Endothelial cell of umbilical vein (primary cell): Measurements from ENCODE around the gene PCDHA4. TPM values are rescaled to one million over a fixed set of nuclear protein-coding genes. Genes with fewer than 3 reads are reported as not detected.
A peak's percentile ranks its signal among the peaks of the same experiment; 100 is the strongest.
"Not testable (repeated sequence)": the region's sequence is repeated elsewhere in the genome, so short reads cannot be mapped to it uniquely, and the experiment has no call there.

Experiments
- BruUV-seq: library from RNA; stranded (reverse); fragments of 400-500 nt; replicated peaks from 2 replicates; lab custom pipeline; 2021; lab: Mats Ljungman, UMichigan
- CTCF ChIA-PET: fragments of 300-600, 350-600 bp; sonication (Branson Sonifier 250); formaldehyde crosslinking; loops from one replicate; lab custom pipeline; 2021; ENCODE audit warnings: antibody characterized with exemption, inconsistent platforms; lab: Charles Lee
- POLR2A ChIA-PET: fragments of 300-600, 350-600 bp; sonication (Branson Sonifier 250); formaldehyde crosslinking; loops from one replicate; lab custom pipeline; 2021; ENCODE audit warnings: antibody characterized with exemption, inconsistent platforms; lab: Charles Lee
- DNase-seq: peaks from one replicate; pipeline ENCODE4 v3.0.0-alpha.2; 2011; ENCODE audit warnings: low read depth, low spot score
- FAIRE-seq: peaks from 2 replicates; lab custom pipeline; 2011; peaks lifted over from hg19 to GRCh38; lab: Jason Lieb, UNC
- H2AFZ ChIP-seq: 2 replicates; pipeline ENCODE4 v1.6.0; 2012; ENCODE audit warnings: low read depth, low read length, control low read depth, inconsistent platforms
- H3K27ac ChIP-seq: 2 replicates; pipeline ENCODE4 v1.5.1; 2011; ENCODE audit warnings: low read depth, mild to moderate bottlenecking, control low read depth, low read length, moderate library complexity; ENCODE audit not compliant: insufficient read depth
- H3K27me3 ChIP-seq, 2 experiments: 2 replicates each; pipeline versions ENCODE4 v1.6.0 to v1.6.1; 2011; ENCODE audit warnings: low read length in 2 of 2, mixed read lengths in 1 of 2; ENCODE audit not compliant: control insufficient read depth in 2 of 2, insufficient read depth in 2 of 2
- H3K36me3 ChIP-seq, 2 experiments: 2 replicates in 1 of 2; 3 replicates in 1 of 2; pipeline ENCODE4 v1.5.1; 2011; ENCODE audit warnings: low read length in 2 of 2, mild to moderate bottlenecking in 1 of 2, moderate library complexity in 1 of 2; ENCODE audit not compliant: control insufficient read depth in 2 of 2, insufficient read depth in 2 of 2; ENCODE audit errors: extremely low read depth in 1 of 2
- H3K4me1 ChIP-seq: 3 replicates; pipeline ENCODE4 v1.5.1; 2011; ENCODE audit warnings: mild to moderate bottlenecking, low read length; ENCODE audit not compliant: control insufficient read depth, insufficient read depth; ENCODE audit errors: extremely low read depth
- H3K4me2 ChIP-seq: 2 replicates; pipeline ENCODE4 v1.6.1; 2011; ENCODE audit warnings: low read length, control low read depth, mixed read lengths; ENCODE audit not compliant: insufficient read depth
- H3K4me3 ChIP-seq, 3 experiments: fragments of 200-600 bp in 1 of 3; sonication (generic), shearing (Covaris generic) in 1 of 3; replicated peaks in 1 of 3; 2 replicates each; pipeline ENCODE4 v1.5.1; 2011 to 2016; ENCODE audit warnings: control low read depth in 3 of 3, low read length in 3 of 3, mild to moderate bottlenecking in 2 of 3, inconsistent platforms in 1 of 3, low read depth in 1 of 3, moderate library complexity in 1 of 3; ENCODE audit not compliant: insufficient read depth in 1 of 3
- H3K79me2 ChIP-seq: 2 replicates; pipeline ENCODE4 v1.6.0; 2012; ENCODE audit warnings: low read length, inconsistent platforms; ENCODE audit not compliant: control insufficient read depth, insufficient read depth
- H3K9ac ChIP-seq: replicated peaks from 2 replicates; pipeline ENCODE3; 2011; ENCODE audit warnings: low read length, control low read depth; ENCODE audit not compliant: insufficient read depth; ENCODE audit errors: extremely low read depth
- H3K9me1 ChIP-seq: replicated peaks from 3 replicates; pipeline ENCODE4 v1.6.0; 2011; ENCODE audit warnings: mild to moderate bottlenecking, low read length; ENCODE audit not compliant: control insufficient read depth, insufficient read depth; ENCODE audit errors: extremely low read depth
- H3K9me3 ChIP-seq: replicated peaks from 2 replicates; pipeline ENCODE4 v1.5.1; 2012; ENCODE audit warnings: low read length, inconsistent platforms; ENCODE audit not compliant: control insufficient read depth, insufficient read depth
- H4K20me1 ChIP-seq: replicated peaks from 2 replicates; pipeline ENCODE3; 2011; ENCODE audit warnings: mild to moderate bottlenecking, low read length; ENCODE audit not compliant: control insufficient read depth, insufficient read depth; ENCODE audit errors: extremely low read depth
- GATA2 ChIP-seq: IDR thresholded peaks from 2 replicates; pipeline ENCODE4 v1.7.0; 2011; ENCODE audit warnings: low read depth, mild to moderate bottlenecking, moderate library complexity, mixed read lengths, low read length; ENCODE audit not compliant: insufficient read length, insufficient read depth
- POLR2A ChIP-seq: IDR thresholded peaks from 2 replicates; pipeline ENCODE4 v1.6.1; 2012; ENCODE audit warnings: low read depth, mild to moderate bottlenecking, control low read depth, low read length
- POLR2AphosphoS5 ChIP-seq: IDR thresholded peaks from 2 replicates; pipeline ENCODE4 v1.6.1; 2012; ENCODE audit warnings: low read depth, mild to moderate bottlenecking, control low read depth, low read length, moderate library complexity; ENCODE audit not compliant: insufficient read depth
- dilution Hi-C: fragments of 300-500 bp; cut with MboI; formaldehyde crosslinking; loops from one replicate; pipeline ENCODE4 v1.15.0; 2019; ENCODE audit warnings: low sequenced_read_pairs; ENCODE audit not compliant: extremely low pct_ligation_motif_present
- intact Hi-C: fragments of 100-400 bp; cut with micrococcal nuclease; formaldehyde crosslinking; loops from one replicate; pipeline ENCODE4 v1.10.0; 2022
- polyA plus RNA-seq, 4 experiments: library from polyadenylated mRNA; depleted of rRNA in 3 of 4; stranded (reverse) in 3 of 4; unstranded in 1 of 4; fragments of >200 nt; gene quantifications; 2 replicates each; pipeline versions ENCODE4 v1.2.1 to v1.2.3, GENCODE V29; 2011 to 2012; ENCODE audit warnings: missing spikeins in 1 of 4
- total RNA-seq: library from RNA; stranded (reverse); gene quantifications from 2 replicates; pipeline ENCODE4 v1.2.3, GENCODE V29; 2021

PCDHA4 gene
- total and polyA plus RNA-seq, 2 donors (not counting 3 experiments of a cell fraction or from before 2014, with no cell fraction given): 0.04 to 0.26 TPM

GRCh38 chr5:140842798-140843733 lies 36.2 kb downstream of the PCDHA4 start:
- dilution Hi-C loops: no loop called here
- ChIA-PET POLR2A (no interaction called here), CTCF (no interaction called here)
- no peak overlapping the region for H3K27ac ChIP-seq
- no peaks in the 10 kb centered on the region for H3K27me3 ChIP-seq
- DNase-seq: no peak
- no peak overlapping the region for H3K9ac ChIP-seq
- no peaks in the 10 kb centered on the region for H4K20me1 ChIP-seq
- H3K9me1 ChIP-seq: no peaks in the 10 kb centered on the region
- no peaks in the 10 kb centered on the region for H3K79me2 ChIP-seq
- no peak overlapping the region for H2AFZ ChIP-seq
- BruUV-seq: no TSS peak
- no peaks in the 10 kb centered on the region for H3K9me3 ChIP-seq
- FAIRE-seq: no peak
- H3K4me2 ChIP-seq: no peak overlapping the region
- no peak for TF ChIP-seq POLR2AphosphoS5
- no peak for TF ChIP-seq POLR2A
- no peak for TF ChIP-seq GATA2
- H3K36me3 ChIP-seq: no peaks in the 10 kb centered on the region
- intact Hi-C loops: no loop called here
- H3K4me1 ChIP-seq: no peaks in the 10 kb centered on the region
- no peak overlapping the region for H3K4me3 ChIP-seq

DNA sequence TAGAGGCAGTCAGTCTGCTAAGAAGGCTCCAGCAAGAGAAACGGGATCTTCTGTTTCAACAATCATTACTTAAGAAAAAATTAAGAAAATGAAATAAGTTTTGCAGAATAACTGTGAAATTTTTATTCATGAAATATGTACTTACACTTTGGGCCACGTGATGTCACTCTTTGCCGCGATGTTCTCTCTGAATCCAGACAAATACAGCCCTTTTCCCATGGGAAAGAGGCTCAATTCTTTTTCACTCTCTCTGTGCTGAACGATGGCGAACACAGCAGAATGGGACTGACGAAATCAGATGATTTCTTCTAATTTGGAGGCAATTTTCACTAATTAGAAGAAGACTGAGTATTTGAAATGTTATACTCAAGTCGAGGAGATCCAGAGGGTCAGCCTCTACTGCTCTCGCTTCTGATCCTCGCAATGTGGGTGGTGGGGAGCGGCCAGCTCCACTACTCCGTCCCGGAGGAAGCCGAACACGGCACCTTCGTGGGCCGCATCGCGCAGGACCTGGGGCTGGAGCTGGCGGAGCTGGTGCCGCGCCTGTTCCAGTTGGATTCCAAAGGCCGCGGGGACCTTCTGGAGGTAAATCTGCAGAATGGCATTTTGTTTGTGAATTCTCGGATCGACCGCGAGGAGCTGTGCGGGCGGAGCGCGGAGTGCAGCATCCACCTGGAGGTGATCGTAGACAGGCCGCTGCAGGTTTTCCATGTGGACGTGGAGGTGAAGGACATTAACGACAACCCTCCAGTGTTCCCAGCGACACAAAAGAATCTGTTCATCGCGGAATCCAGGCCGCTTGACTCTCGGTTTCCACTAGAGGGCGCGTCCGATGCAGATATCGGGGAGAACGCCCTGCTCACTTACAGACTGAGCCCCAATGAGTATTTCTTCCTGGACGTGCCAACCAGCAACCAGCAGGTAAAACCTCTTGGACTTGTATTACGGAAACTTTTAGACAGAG lies 41.6 kb downstream of the PCDHA4 start, which contains the start of gene PCDHA9:
Gene PCDHA9 (plus strand): TSS at position 244 of the 964 bp plus-strand sequence. CDS start 114 bp downstream, at position 358.
- BruUV-seq, H3K4me1 ChIP-seq, DNase-seq, CTCF ChIA-PET, H4K20me1 ChIP-seq, H3K9me1 ChIP-seq, H2AFZ ChIP-seq, POLR2A ChIA-PET, H3K36me3 ChIP-seq, H3K4me3 ChIP-seq, H3K27ac ChIP-seq, H3K9ac ChIP-seq, H3K79me2 ChIP-seq, H3K4me2 ChIP-seq, H3K9me3 ChIP-seq, H3K27me3 ChIP-seq, dilution Hi-C loops: not testable (repeated sequence)
- intact Hi-C loops: loop anchor here (1.0 kb wide), 1 partner anchor 193 kb away; no protein-coding TSS in a partner anchor
- peak; percentile 56 for FAIRE-seq

GRCh38 chr5:140849831-140850634 lies 43.2 kb downstream of the PCDHA4 start:
- H3K4me1 ChIP-seq, H3K4me3 ChIP-seq, H3K27ac ChIP-seq, H4K20me1 ChIP-seq, H3K4me2 ChIP-seq, H3K79me2 ChIP-seq, H2AFZ ChIP-seq, H3K9me1 ChIP-seq, H3K9ac ChIP-seq, dilution Hi-C loops, DNase-seq, BruUV-seq, POLR2A ChIA-PET, H3K27me3 ChIP-seq, FAIRE-seq, CTCF ChIA-PET, H3K9me3 ChIP-seq, H3K36me3 ChIP-seq, intact Hi-C loops: not testable (repeated sequence)
